Spinal cord (tissue), 10 donors: ENCODE results near the gene IGSF11. TPM values are rescaled to one million over a fixed set of nuclear protein-coding genes. Genes with fewer than 3 reads are reported as not detected.
"Not testable (repeated sequence)": the region's sequence is repeated elsewhere in the genome, so short reads cannot be mapped to it uniquely, and the experiment has no call there.

Source experiments
- DNase-seq, 6 donors: peaks; one replicate each; pipeline versions ENCODE4 v3.0.0 to v3.0.0-alpha.2; 2013 to 2015; ENCODE audit warnings: low spot score in 6 of 6, low read depth in 4 of 6
- H3K27ac ChIP-seq: one replicate; pipeline ENCODE4 v1.5.1; 2013; ENCODE audit warnings: low read depth, low read length, control low read depth
- H3K27me3 ChIP-seq: one replicate; pipeline ENCODE4 v1.6.1; 2013; ENCODE audit warnings: low read length; ENCODE audit not compliant: control insufficient read depth, insufficient read depth
- H3K36me3 ChIP-seq: one replicate; pipeline ENCODE4 v1.6.1; 2013; ENCODE audit warnings: low read length; ENCODE audit not compliant: control insufficient read depth, insufficient read depth
- H3K4me1 ChIP-seq: one replicate; pipeline ENCODE4 v1.6.1; 2013; ENCODE audit warnings: low read length; ENCODE audit not compliant: control insufficient read depth, insufficient read depth
- H3K4me3 ChIP-seq: one replicate; pipeline ENCODE4 v1.5.1; 2013; ENCODE audit warnings: low read depth, low read length, control low read depth
- H3K9me3 ChIP-seq: one replicate; pipeline ENCODE4 v1.6.1; 2013; ENCODE audit warnings: low read length; ENCODE audit not compliant: control insufficient read depth, insufficient read depth
- WGBS: methylation state at CpG from one replicate; pipeline ENCODE4 v1.1.5; 2013; ENCODE audit warnings: missing lambda C conversion rate; ENCODE audit not compliant: insufficient coverage; 5-methylcytosine and 5-hydroxymethylcytosine counted together
- long read RNA-seq, 4 donors: transcript quantifications; one replicate each; lab custom pipeline, GENCODE V29; 2026
- polyA plus RNA-seq, 2 donors: library from polyadenylated mRNA; unstranded; fragments of 120-200 nt; gene quantifications; one replicate each; pipeline ENCODE4 v1.2.1, GENCODE V29; 2013; ENCODE audit not compliant: insufficient read length in 2 of 2
- total RNA-seq, 2 donors: library from RNA; depleted of rRNA in 1 of 2; stranded (reverse); fragments of 120-200 nt in 1 of 2; fragments of >200 nt in 1 of 2; gene quantifications; one replicate each; pipeline versions ENCODE4 v1.2.3 to v1.2.4, GENCODE V29; 2013 to 2014
- donor health status: healthy.

Gene IGSF11, protein sequence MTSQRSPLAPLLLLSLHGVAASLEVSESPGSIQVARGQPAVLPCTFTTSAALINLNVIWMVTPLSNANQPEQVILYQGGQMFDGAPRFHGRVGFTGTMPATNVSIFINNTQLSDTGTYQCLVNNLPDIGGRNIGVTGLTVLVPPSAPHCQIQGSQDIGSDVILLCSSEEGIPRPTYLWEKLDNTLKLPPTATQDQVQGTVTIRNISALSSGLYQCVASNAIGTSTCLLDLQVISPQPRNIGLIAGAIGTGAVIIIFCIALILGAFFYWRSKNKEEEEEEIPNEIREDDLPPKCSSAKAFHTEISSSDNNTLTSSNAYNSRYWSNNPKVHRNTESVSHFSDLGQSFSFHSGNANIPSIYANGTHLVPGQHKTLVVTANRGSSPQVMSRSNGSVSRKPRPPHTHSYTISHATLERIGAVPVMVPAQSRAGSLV
- 10 to 100 TPM; 13.6 to 41.7 TPM for total RNA-seq
- 10 to 100 TPM; 26.6 to 36.5 TPM for polyA plus RNA-seq
- long read RNA-seq, donor 1, partial matches to known transcripts = 0 of 5 reads
- long read RNA-seq, donor 1, other reads (novel, unspliced or antisense) = 0 of 5 reads
- long read RNA-seq, donor 2, partial matches to known transcripts = 0 of 3 reads
- long read RNA-seq, donor 2, other reads (novel, unspliced or antisense) = 0 of 3 reads
- long read RNA-seq, donor 3 = 0 reads
- long read RNA-seq, donor 4 = 0 reads

- Histone ChIP-seq H3K4me3 (peak within 1 kb of the TSS; percentile 89), H3K9me3 (no peaks in the 10 kb centered on the region), H3K36me3 (no peaks in the 10 kb centered on the region), H3K4me1 (no peaks in the 10 kb centered on the region), H3K27me3 (peaks cover 5% of the 10 kb centered on the region), H3K27ac (peak within 1 kb of the TSS; percentile 78)
- peak in 5 of 6 donors; percentile 69 to 94 (median 72) for DNase-seq
- WGBS = under 1% methylated on average over 80 of the region's 80 CpGs
Measured at GRCh38 chr3:119034256-119035013, at the start of gene IGSF11. Gene IGSF11 (minus strand): TSS chr3:119034846. CDS start chr3:119034582, 264 bp downstream.

- Histone ChIP-seq H3K9me3 (no peaks in the 10 kb centered on the region), H3K4me3 (no peak overlapping the region), H3K27ac (no peak overlapping the region), H3K27me3 (no peaks in the 10 kb centered on the region), H3K4me1 (no peaks in the 10 kb centered on the region), H3K36me3 (no peaks in the 10 kb centered on the region)
- no CpG with 5 or more reads among the region's 1 CpG for WGBS
- DNase-seq = peak in 1 of 6 donors; percentile 3
Measured at GRCh38 chr3:119080364-119080763, 45.7 kb upstream of the IGSF11 start.

- Histone ChIP-seq H3K4me3 (no peak overlapping the region), H3K27me3 (no peaks in the 10 kb centered on the region), H3K36me3 (peaks cover 2% of the 10 kb centered on the region), H3K27ac (no peak overlapping the region), H3K9me3 (no peaks in the 10 kb centered on the region), H3K4me1 (no peaks in the 10 kb centered on the region)
- 97% methylated on average over 35 of the region's 36 CpGs for WGBS
- DNase-seq = no peak
Measured at GRCh38 chr3:119073258-119074001, 38.8 kb upstream of the IGSF11 start.

DNA sequence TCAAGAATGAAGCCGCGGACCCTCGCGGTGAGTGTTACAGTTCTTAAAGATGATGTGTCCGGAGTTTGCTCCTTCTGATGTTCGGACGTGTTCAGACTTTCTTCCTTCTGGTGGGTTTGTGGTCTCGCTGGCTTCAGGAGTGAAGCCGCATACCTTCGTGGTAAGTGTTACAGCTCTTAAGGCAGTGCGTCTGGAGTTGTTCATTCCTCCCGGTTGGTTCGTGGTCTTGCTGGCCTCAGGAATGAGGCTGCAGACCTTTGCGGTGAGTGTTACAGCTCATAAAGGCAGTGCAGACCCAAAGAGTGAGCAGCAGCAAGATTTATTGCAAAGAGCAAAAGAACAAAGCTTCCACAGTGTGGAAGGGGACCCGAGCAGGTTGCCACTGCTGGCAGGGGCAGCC is 37.8 kb upstream of the IGSF11 start:
- H3K36me3 ChIP-seq, H3K4me3 ChIP-seq, H3K9me3 ChIP-seq, DNase-seq, H3K27me3 ChIP-seq, H3K27ac ChIP-seq, H3K4me1 ChIP-seq: not testable (repeated sequence)
- WGBS = 88% methylated on average over 15 of the region's 15 CpGs

GRCh38 chr3:119069725-119070124 is 35.1 kb upstream of the IGSF11 start:
- Histone ChIP-seq H3K27ac (no peak overlapping the region), H3K27me3 (no peaks in the 10 kb centered on the region), H3K36me3 (peaks cover 2% of the 10 kb centered on the region), H3K9me3 (no peaks in the 10 kb centered on the region), H3K4me1 (no peaks in the 10 kb centered on the region), H3K4me3 (no peak overlapping the region)
- WGBS = no CpG with 5 or more reads among the region's 3 CpGs
- no peak for DNase-seq

DNA sequence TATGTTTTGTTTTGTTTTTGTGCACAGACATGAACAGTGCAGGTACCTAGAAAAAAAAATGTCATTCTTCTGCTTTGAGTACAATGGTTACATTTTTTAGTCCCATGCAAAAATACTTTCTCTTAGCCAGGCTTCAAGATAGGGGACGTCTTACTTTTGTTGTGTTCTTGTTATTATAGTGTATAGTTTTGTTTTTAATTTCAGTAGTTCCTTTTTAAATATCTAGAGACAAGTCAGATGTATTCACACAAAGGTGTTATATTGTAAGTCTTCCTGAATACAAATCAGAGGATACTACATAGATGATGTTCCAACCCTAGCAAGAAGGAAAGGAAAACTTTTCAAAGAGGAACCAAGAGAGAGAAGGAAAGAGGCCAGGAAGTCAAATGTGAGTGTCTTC is 28.8 kb upstream of the IGSF11 start:
- Histone ChIP-seq H3K27ac (no peak overlapping the region), H3K36me3 (no peaks in the 10 kb centered on the region), H3K4me1 (no peaks in the 10 kb centered on the region), H3K9me3 (no peaks in the 10 kb centered on the region), H3K27me3 (no peaks in the 10 kb centered on the region), H3K4me3 (no peak overlapping the region)
- no CpG with 5 or more reads among the region's 1 CpG for WGBS
- DNase-seq = no peak

GRCh38 chr3:119062892-119063291 is 28.2 kb upstream of the IGSF11 start:
- Histone ChIP-seq H3K36me3 (no peaks in the 10 kb centered on the region), H3K27me3 (no peaks in the 10 kb centered on the region), H3K9me3 (no peaks in the 10 kb centered on the region), H3K4me1 (no peaks in the 10 kb centered on the region), H3K27ac (no peak overlapping the region), H3K4me3 (no peak overlapping the region)
- no peak for DNase-seq
- no CpG with 5 or more reads among the region's 2 CpGs for WGBS

- Histone ChIP-seq H3K36me3 (no peaks in the 10 kb centered on the region), H3K9me3 (peaks cover 3% of the 10 kb centered on the region), H3K4me1 (no peaks in the 10 kb centered on the region), H3K27me3 (no peaks in the 10 kb centered on the region), H3K27ac (no peak overlapping the region), H3K4me3 (no peak overlapping the region)
- DNase-seq = no peak
- 80% methylated on average over 2 of the region's 2 CpGs for WGBS
Measured at GRCh38 chr3:119044593-119044992, 9.9 kb upstream of the IGSF11 start.

- Histone ChIP-seq H3K27me3 (no peaks in the 10 kb centered on the region), H3K27ac (no peak overlapping the region), H3K4me3 (no peak overlapping the region), H3K36me3 (no peaks in the 10 kb centered on the region), H3K9me3 (peaks cover 3% of the 10 kb centered on the region), H3K4me1 (no peaks in the 10 kb centered on the region)
- 80% methylated on average over 1 of the region's 2 CpGs for WGBS
- DNase-seq = no peak
Measured at GRCh38 chr3:119042162-119042561, 7.5 kb upstream of the IGSF11 start.
